HG02885 (cell line): Measurements from ENCODE around the gene CUTA.
"Not testable (repeated sequence)": the region's sequence is repeated elsewhere in the genome, so short reads cannot be mapped to it uniquely, and the experiment has no call there.

Experiments
- ATAC-seq: cut with Tn5 transposase; IDR thresholded peaks from one replicate; pipeline ENCODE4 v1.9.1; 2021; ENCODE audit warnings: mild to moderate bottlenecking; ENCODE audit not compliant: unreplicated experiment, poor library complexity

CUTA gene

DNA sequence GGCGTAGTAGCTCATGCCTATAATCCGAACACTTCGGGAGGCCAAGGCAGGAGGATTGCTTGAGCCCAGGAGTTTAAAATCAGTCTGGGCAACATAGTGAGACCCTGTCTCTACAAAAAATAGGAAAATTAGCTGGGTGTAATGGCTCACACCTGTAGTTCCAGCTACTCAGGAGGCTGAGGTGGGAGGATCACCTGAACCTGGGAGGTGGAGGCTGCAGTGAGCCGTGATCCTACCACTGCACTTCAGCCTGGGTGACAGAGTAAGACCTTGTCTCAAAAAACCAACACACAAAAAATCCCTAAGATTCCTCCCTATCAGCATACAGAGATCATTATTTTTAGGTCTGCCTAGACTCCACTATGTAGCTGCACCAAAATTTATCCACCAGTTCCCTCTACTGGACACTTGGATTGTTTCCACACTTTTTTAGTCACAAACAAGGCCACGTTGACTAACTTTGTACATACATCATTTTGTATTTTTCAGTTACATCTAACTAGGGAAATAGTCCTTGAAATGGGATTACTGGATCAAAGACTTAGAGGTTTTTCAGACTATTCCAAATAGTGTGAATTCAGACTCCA lies 10.7 kb downstream of the CUTA start:
- ATAC-seq: no peak

DNA sequence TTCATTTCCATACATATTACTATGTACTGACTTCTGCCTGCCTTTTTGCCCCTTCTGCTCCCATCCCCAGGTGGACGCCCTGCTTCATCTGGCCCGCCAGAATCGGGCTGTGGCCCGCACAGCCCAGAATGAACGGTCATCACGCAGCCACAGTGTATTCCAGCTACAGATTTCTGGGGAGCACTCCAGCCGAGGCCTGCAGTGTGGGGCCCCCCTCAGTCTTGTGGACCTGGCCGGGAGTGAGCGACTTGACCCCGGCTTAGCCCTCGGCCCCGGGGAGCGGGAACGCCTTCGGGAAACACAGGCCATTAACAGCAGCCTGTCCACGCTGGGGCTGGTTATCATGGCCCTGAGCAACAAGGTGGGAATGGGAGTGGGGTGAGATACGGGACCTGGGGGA lies 11.8 kb downstream of the CUTA start:
- no peak for ATAC-seq

DNA sequence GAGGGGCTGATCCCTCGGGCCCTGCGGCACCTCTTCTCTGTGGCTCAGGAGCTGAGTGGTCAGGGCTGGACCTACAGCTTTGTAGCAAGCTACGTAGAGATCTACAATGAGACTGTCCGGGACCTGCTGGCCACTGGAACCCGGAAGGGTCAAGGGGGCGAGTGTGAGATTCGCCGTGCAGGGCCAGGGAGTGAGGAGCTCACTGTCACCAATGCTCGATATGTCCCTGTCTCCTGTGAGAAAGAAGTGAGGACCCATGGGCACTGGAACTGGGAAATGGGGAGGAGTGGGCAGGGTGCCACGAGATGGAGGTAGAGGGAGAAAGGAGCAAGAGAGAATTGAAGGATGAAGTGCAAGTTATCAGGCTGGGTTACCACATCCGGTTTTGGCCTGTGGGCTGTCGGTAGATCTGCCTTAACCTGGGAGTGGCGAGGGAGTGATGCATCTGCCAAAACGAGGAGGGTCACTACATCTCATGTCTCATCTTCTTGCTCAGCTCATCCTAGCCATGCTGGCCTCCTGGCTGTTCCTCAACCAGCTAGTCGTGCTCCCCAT lies 12.4 kb downstream of the CUTA start:
- no peak for ATAC-seq

DNA sequence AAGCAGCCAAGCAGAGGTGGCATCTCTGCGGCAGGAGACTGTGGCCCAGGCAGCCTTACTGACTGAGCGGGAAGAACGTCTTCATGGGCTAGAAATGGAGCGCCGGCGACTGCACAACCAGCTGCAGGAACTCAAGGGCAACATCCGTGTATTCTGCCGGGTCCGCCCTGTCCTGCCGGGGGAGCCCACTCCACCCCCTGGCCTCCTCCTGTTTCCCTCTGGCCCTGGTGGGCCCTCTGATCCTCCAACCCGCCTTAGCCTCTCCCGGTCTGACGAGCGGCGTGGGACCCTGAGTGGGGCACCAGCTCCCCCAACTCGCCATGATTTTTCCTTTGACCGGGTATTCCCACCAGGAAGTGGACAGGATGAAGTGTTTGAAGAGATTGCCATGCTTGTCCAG lies 13.0 kb downstream of the CUTA start:
- no peak for ATAC-seq

DNA sequence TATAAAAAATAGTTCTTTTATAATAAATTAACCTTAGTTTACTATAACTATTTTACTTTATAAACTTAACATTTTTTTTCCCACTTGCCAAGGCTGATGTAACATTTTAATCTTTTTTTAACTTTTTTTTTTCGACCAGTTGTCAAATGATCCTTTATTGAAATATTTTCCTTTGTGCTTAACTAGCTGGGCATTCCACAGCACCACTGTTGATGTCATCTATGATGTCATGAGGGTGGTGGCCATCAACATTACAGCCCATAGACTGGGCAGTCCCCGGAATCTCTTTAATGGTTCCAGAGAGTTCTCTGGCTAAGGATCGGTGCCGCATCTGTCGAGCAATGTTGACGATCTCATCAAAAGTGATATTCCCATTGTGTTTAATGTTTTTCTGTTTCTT lies 18.0 kb downstream of the CUTA start:
- not testable (repeated sequence) for ATAC-seq

DNA sequence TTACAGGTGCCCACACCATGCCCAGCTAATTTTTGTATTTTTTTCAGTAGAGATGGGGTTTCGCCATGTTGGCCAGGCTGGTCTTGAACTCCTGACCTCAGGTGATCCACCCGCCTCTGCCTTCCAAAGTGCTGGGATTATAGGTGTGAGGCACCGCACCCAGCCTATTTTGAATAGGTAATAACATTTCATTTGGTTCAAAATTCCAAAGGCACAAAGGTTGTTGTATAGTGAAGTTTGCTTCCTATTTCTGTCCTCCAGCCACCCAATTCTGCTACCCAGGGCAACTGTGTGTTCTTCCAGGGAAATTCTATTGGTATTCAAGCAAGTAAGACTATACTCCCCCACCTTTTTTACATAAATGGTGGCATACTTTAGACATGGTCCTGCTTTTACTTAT lies 19.3 kb downstream of the CUTA start:
- not testable (repeated sequence) for ATAC-seq

DNA sequence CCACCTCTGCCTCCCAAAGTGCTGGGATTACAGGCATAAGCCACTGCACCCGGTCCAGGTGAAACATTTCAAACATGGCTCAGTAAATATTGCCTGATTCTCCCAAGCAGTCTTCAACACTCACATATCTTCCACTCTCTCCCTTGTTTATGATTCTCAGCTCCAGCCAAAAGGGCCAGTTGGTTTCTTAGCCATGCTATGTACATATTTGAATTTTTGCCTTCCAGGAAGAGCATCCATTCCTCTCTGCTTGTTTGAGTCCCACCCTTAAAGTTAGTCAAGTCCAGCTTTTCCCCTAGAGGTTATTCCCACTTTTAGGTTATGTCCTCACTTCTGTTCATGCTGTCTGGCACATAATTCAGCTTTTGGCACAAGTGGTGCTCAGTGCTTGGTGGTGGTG lies 20.4 kb downstream of the CUTA start:
- no peak for ATAC-seq

DNA sequence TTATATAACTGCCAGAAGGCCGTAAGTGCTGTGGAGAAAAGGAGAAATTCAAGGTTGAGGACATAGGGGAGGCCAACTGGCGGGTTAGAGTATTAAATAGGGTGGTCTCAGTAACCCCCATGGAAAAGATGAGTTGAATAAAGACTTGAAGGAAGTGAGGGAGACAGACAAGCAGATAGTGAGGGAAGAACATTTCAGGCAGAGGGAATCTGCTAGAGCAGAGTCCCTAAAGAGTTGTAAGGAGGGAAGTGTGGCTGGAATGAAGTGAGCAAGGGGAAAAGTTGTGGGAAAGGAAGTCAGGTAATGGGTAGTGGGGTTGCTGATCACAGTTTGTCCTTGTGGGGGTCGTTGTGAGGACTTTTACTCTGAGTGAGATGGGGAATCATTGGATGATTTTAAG lies 24.9 kb downstream of the CUTA start:
- no peak for ATAC-seq

DNA sequence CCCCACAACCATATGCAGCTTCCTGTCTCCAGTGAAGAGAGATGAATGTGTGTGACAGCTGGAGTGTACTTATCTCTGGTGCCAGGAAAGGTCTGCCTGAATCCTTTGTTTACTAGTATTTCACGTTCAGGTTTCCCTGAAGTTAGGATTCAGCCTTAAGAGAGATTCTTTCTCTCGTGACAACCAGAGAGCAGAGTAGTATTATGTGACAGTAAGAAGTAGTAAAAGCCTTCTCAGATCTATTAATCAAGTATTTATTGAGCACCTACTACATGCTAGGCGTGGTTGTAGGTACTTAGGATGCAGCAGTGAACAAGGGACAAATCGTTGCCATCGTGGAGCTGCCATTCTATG lies 25.3 kb downstream of the CUTA start:
- no peak for ATAC-seq

DNA sequence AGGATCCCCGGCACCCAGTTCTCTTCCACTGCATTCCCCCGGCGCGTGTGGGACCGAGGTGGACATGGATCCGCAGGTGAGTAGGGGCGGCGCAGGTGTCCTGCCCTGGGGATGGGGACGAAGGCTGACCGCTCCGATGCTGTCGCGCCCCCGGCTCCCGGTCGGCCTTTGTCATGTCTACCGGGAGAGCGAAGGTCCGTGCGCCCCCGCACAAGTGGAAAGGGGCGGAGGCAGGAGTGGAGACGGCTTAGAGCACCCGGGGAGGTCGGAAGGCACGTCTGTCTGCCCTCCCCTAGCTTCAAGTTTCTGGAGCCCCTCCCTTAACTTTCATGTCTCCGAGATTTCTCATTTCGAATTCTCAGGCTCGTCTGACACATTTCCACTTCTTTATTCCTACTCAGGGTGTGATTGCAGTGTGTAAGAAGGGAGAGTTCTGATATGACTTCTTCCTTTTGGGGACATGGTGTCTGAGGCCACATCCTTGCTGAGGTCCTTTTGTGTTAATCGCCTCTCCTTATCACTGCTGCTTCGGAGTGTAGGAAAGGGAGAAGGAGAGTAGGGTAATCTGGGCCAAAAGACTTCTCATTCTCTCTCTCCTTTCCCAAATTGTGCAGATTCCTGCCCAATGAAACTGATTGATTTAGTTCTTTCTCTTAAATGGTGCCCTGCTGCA lies 25.8 kb downstream of the CUTA start:
- ATAC-seq: peak; percentile 4

DNA sequence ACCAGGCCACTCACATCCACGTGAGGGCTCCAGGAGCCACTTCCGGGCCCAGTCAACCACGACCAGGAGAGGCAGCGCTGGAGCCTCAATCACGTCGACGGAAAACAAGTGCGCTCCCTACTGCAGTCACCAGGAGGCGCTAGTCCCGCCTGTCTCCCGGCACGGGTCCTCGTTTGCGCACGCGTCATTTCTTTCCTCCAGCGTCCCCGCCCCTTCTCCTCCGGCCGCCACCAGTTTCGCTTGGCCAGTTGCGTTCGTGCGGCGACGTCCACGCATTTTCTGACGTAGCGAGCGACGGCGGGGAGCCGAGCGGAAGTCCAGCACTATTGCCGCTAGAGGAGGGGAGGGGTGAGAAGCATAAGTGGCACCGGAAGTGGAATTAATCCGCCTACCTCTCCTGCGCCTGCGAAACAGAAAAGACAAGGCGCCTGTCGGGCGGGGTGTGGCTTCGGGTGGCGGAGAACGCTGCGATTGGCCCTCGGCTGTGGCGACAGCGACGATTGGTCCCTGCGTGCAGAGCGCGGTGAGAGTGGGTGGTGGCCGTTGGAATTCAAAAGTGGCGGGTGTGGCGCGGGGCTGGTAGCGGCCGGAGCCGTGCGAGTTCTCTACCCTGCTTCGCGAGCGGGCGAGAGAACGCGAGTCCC lies 26.5 kb downstream of the CUTA start, which contains the start of gene KIFC1:
KIFC1 (plus strand) TSS at position 546 of the 644 bp plus-strand sequence. CDS start 163 bp downstream, outside the sequence.
- peak; percentile 86 for ATAC-seq

DNA sequence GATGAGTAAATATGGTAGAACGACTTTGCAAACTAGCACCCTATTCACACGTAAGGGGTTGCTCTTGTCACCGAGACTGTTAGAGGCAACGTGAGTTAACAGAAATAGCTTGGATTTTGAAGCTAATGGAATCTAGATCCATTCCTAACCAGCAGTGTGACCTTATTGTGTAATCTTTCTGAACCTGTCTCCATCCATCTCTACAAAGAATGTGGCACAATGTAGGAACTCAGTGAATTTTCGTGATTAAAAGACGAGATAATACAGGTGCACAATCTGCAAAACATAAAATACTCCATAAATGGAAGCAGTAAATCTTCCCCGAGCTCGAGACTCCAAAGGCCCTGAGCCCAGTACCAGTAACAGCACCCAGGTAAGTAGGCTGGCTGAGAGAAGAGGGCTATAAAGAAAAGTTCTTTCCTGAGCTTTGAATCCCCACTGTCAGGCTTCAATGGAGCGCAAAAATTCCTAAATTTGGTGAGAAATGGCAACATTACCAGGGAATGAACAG lies 27.1 kb downstream of the CUTA start:
- ATAC-seq: no peak

DNA sequence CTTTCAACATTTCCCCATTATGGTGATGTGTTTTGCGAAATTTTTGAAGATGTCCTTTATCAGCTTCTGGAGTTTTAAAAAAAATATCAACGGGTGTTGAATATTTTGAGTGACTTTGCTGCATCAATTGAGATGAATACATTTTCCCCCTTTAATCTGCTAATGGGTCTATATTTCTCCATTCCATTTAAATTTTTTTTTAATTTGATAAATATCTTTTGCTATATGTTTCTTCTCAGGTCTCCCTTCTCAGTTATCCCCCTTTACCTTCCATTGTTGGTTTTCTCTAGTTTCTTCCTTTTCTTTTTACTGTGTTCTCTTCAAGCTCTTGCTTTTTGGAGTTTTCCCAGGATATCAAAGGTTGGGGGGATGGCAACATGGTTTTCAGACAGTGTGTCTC lies 27.7 kb downstream of the CUTA start:
- ATAC-seq: no peak

DNA sequence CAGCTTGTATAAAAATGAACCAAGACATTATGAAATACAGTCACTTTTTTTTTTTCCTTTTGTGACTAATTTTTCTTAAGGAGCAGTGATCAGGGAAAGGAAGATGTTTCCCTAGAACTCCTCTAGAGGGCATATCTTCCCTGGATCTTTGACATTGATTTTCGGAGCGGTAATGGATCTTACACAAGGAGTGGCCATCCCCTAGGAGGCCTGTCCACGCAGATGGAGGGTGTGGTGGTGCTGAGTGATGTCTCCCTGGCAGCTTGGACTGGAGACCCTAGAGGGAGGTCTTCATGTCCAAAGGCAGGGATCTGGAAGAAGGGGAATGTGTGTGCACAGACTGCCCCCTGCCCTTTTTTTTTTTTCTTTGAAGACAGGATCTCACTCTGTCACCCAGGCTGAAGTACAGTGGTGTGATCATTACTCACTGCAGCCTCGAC lies 33.3 kb downstream of the CUTA start:
- no peak for ATAC-seq

DNA sequence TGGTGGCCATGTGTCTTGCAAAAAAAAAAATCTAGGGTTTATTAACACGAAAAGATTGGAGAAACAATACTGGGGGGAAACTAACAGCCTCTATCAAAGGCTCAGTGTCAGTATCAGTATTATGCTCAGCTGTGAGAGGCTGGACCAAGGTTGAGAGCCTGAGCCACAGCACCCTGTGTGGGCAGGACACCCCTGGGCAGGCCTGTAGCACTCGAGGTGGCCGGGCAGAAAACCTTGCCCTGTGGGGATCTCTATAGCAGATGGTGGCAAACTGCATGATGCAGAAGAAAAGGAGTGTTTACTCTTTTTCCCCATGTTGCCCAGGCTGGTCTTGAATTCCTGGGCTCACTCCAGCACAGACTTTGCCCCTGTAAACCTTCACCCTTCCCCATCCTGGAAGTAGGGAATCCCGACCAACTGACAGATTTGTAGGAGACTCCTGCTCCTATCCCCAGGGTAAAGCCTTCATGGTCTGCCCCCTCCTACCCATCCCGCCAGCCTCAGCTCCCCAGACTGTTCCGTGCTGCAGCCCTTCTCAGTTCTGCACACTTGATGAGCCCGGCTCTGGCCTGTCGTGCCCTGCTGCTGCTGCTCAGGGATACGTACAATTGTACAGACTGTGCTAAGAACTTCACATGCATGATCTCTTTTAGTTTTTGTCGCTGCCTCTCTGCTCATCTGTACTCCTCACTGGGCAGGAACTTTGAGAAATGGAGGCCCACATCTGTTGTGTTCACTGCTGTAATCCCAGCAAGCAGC lies 34.3 kb downstream of the CUTA start:
- no peak for ATAC-seq

DNA sequence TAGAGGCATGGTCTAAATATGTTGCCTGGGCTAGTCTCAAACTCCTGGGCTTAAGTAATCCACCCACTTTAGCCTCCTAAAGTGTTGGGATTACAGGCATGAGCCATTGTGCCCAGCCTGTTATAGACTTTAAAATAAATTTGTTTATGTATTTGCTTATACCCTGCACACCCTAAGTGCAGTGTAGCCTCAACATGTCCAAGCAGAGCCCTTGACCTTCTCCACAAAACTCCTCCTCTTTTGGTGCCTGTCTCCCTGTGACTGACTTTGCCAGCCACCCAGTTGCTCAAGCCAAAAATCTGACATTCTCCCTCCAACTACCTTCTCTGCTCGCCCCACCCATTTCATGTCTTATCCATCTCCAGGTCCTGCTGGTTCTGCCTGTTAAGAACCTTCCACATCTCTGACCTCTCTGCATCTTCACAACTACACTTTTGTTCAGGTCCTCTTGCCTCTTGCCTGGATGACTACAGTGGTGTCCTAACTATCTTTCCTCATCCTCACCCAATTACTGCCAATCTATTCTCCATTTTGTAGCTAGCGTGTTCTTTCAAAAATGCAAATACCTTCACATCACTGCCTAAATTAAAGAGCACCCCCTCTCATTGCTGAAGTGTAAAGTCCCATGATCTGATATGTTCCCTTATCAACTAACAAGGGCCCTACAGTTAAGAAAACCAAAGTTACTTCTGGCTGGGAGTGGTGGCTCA lies 37.5 kb downstream of the CUTA start:
- ATAC-seq: no peak

DNA sequence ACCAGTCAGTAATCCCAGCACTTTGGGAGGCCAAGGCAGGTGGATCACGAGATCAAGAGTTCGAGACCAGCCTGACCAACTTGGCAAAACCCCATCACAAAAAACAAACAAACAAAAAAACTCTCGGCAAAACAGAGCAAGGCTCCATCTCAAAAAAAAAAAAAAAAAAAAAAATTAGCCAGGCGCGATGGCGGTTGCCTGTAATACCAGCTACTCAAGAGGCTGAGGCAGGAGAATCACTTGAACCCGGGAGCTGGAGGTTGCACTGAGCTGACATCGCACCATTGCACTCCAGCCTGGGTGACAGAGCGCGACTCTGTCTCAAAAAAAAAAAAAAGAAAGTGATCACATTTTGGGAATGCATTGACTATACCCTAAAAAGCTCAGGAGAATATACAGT lies 38.7 kb downstream of the CUTA start:
- ATAC-seq: not testable (repeated sequence)

DNA sequence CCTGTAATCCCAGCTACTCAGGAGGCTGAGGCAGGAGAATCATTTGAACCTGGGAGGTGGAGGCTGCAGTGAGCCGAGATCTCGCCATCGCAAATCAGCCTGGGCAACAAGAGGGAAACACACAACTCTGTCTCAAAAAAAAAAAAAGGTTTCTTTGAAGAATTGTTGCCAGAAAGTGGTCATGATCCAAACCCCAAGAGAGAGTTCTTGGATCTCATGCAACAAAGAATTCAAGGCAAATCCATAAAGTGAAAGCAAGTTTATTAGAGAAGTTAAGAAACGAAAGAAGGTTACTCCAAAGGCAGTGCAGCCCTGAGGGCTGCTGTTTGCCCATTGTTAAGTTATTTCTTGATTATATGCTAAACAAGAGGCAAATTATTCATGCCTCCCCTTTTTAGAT lies 40.7 kb downstream of the CUTA start:
- no peak for ATAC-seq

DNA sequence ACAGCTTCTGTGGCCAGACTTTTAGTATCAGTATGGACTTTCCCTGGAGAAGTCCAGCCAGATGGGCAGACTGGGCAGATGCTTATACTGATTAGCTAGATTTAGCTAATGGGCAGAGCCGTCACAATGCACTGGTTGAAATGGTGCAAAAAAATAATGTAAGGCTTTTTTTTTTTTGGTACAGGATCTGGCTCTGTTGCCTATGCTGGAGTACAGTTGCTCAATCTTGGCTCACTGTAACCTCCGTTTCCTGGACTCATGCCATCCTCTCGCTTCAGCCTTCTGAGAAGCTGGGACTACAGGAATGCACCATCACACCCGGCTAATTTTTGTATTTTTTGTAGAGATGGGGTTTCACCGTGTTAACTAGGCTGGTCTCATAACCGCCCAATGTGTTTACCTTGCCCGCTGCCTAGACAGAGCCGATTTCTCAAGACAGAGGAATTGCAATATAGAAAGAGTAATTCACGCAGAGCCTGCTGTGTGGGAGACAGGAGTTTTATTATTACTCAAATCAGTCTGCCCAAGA lies 42.7 kb downstream of the CUTA start:
- no peak for ATAC-seq
